ENCODE measurements around the gene PCP4. TPM values are rescaled to one million over a fixed set of nuclear protein-coding genes. Genes with fewer than 3 reads are reported as not detected.

PCP4 gene
- total and polyA plus RNA-seq, 2 donors (not counting 3 experiments of a cell fraction or from before 2014, with no cell fraction given) = not detected

GRCh38 chr21:39946199-39946598, 79.0 kb downstream of the PCP4 start:
- no peak overlapping the region for H3K4me2 ChIP-seq (ENCODE audit: insufficient read depth, low read length)
- POLR2A ChIA-PET = no interaction called here
- no peak overlapping the region for H3K27ac ChIP-seq (ENCODE audit: insufficient read depth, low read depth, low read length)
- no peak overlapping the region for H2AFZ ChIP-seq (ENCODE audit: low read depth, low read length)
- H3K9ac ChIP-seq (replicated peaks; ENCODE audit: extremely low read depth, insufficient read depth, low read length) = no peak overlapping the region
- DNase-seq (ENCODE audit: low read depth, low spot score) = no peak
- no TSS peak for BruUV-seq (replicated peaks)
- H3K4me1 ChIP-seq (ENCODE audit: control insufficient read depth, extremely low read depth, insufficient read depth, low read length) = no peaks in the 10 kb centered on the region
- H3K9me3 ChIP-seq (replicated peaks; ENCODE audit: control insufficient read depth, insufficient read depth, low read length) = peaks cover 6% of the 10 kb centered on the region
- no peak overlapping the region for H3K4me3 ChIP-seq (replicated peaks in 1 of 3; ENCODE audit: insufficient read depth in 1 of 3, low read depth in 1 of 3, low read length in 3 of 3)
- dilution Hi-C loops (cut with MboI; ENCODE audit: extremely low pct_ligation_motif_present, low sequenced_read_pairs) (no loop called here), intact Hi-C loops (cut with micrococcal nuclease) (no loop called here)
- TF ChIP-seq POLR2AphosphoS5 (IDR thresholded peaks at IDR 0.05; ENCODE audit: insufficient read depth, low read depth, low read length) = no peak
- no peak for TF ChIP-seq POLR2A (IDR thresholded peaks at IDR 0.05; ENCODE audit: low read depth, low read length)
- TF ChIP-seq EZH2 (IDR thresholded peaks at IDR 0.05; ENCODE audit: borderline replicate concordance, low read depth, low read length, severe bottlenecking) = no peak
- TF ChIP-seq, protein P1, sequence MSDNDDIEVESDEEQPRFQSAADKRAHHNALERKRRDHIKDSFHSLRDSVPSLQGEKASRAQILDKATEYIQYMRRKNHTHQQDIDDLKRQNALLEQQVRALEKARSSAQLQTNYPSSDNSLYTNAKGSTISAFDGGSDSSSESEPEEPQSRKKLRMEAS (IDR thresholded peaks at IDR 0.05; ENCODE audit: insufficient read depth, insufficient read length) = no peak
- TF ChIP-seq CTCF (IDR thresholded peaks at IDR 0.05; ENCODE audit: extremely low read depth in 1 of 2, insufficient read depth in 1 of 2, low read depth in 1 of 2, low read length in 2 of 2) = no peak
- TF ChIP-seq FOS (IDR thresholded peaks at IDR 0.05; ENCODE audit: borderline replicate concordance, insufficient read depth, low read length) = no peak
- no peak for TF ChIP-seq MYC (IDR thresholded peaks at IDR 0.05; ENCODE audit: low read depth, low read length)
- TF ChIP-seq GATA2 (IDR thresholded peaks at IDR 0.05; ENCODE audit: insufficient read depth, insufficient read length, low read depth, low read length) = no peak
- TF ChIP-seq JUN (IDR thresholded peaks at IDR 0.05; ENCODE audit: borderline replicate concordance, insufficient read depth, insufficient read length, low read depth) = no peak
- H3K27me3 ChIP-seq (ENCODE audit: control insufficient read depth in 2 of 2, insufficient read depth in 2 of 2, low read length in 2 of 2) = no peaks in the 10 kb centered on the region
- H4K20me1 ChIP-seq (replicated peaks; ENCODE audit: control insufficient read depth, extremely low read depth, insufficient read depth, low read length) = no peaks in the 10 kb centered on the region
- CTCF ChIA-PET = no interaction called here
- no peaks in the 10 kb centered on the region for H3K36me3 ChIP-seq (ENCODE audit: control insufficient read depth in 2 of 2, extremely low read depth in 1 of 2, insufficient read depth in 2 of 2, low read length in 2 of 2)
- no peak for FAIRE-seq
- no peaks in the 10 kb centered on the region for H3K9me1 ChIP-seq (replicated peaks; ENCODE audit: control insufficient read depth, extremely low read depth, insufficient read depth, low read length)
- H3K79me2 ChIP-seq (ENCODE audit: control insufficient read depth, insufficient read depth, low read length) = no peaks in the 10 kb centered on the region

Measured in endothelial cell of umbilical vein (primary cell).